PC-3 (cell line): ENCODE measurements around the gene NUP133. TPM values are rescaled to one million over a fixed set of nuclear protein-coding genes. Genes with fewer than 3 reads are reported as not detected.

Source experiments
- ATAC-seq: fragments of 200-7000 bp; cut with Tn5 transposase; 2 replicates; pipeline ENCODE4 v1.9.1; 2020; ENCODE audit warnings: mild to moderate bottlenecking, moderate library complexity
- Bru-seq: library from RNA; stranded (reverse); fragments of 400-500 nt; gene quantifications from one replicate; lab custom pipeline; 2021; lab: Mats Ljungman, UMichigan
- BruChase-seq, 2 experiments: library from RNA; stranded (reverse); fragments of 400-500 nt; gene quantifications; one replicate each; lab custom pipeline; 2021; lab: Mats Ljungman, UMichigan
- BruUV-seq: library from RNA; stranded (reverse); fragments of 400-500 nt; replicated peaks from 2 replicates; lab custom pipeline; 2021; lab: Mats Ljungman, UMichigan
- CTCF ChIA-PET: fragments of 300-600 bp; sonication (Branson Sonifier 250); formaldehyde crosslinking; loops from one replicate; lab custom pipeline; 2022; ENCODE audit warnings: antibody characterized with exemption; lab: Charles Lee
- POLR2A ChIA-PET: fragments of 300-600 bp; sonication (Branson Sonifier 250); formaldehyde crosslinking; loops from one replicate; lab custom pipeline; 2022; ENCODE audit warnings: antibody characterized with exemption; ENCODE audit not compliant: unreplicated experiment; lab: Charles Lee
- DNase-seq: peaks from one replicate; pipeline ENCODE4 v3.0.0-alpha.2; 2015
- H2AFZ ChIP-seq: fragments of 300-600 bp; sonication (generic); 2 replicates; pipeline ENCODE4 v1.6.0; 2016; ENCODE audit warnings: antibody characterized with exemption, low read length
- H3F3A ChIP-seq: fragments of 300-600 bp; sonication (generic); one replicate; pipeline ENCODE4 v1.6.0; 2017; ENCODE audit warnings: antibody characterized with exemption, low read length, control low read depth, mild to moderate bottlenecking; ENCODE audit not compliant: unreplicated experiment
- H3K27ac ChIP-seq: fragments of 300-600 bp; sonication (generic); 2 replicates; pipeline ENCODE4 v1.5.1; 2016; ENCODE audit warnings: mild to moderate bottlenecking, low read length
- H3K27me3 ChIP-seq: fragments of 300-600 bp; sonication (generic); 2 replicates; pipeline ENCODE4 v1.6.1; 2016; ENCODE audit warnings: low read length, mixed read lengths
- H3K36me3 ChIP-seq: fragments of 300-600 bp; sonication (generic); 2 replicates; pipeline ENCODE4 v1.6.1; 2016; ENCODE audit warnings: low read depth, mixed run types, low read length, mixed read lengths
- H3K4me1 ChIP-seq: fragments of 300-600 bp; sonication (generic); 2 replicates; pipeline ENCODE4 v1.5.1; 2016; ENCODE audit warnings: low read length; ENCODE audit not compliant: insufficient read depth
- H3K4me2 ChIP-seq: fragments of 300-600 bp; sonication (generic); 2 replicates; pipeline ENCODE4 v1.6.0; 2016; ENCODE audit warnings: low read length
- H3K4me3 ChIP-seq: fragments of 300-600 bp; sonication (generic); 2 replicates; pipeline ENCODE4 v1.5.1; 2016; ENCODE audit warnings: mild to moderate bottlenecking, low read length, mixed read lengths
- H3K79me2 ChIP-seq: fragments of 300-600 bp; sonication (generic); 2 replicates; pipeline ENCODE4 v1.6.1; 2017; ENCODE audit warnings: low read length, mixed read lengths
- H3K9ac ChIP-seq: fragments of 300-600 bp; sonication (generic); 2 replicates; pipeline ENCODE4 v1.6.0; 2016; ENCODE audit warnings: mild to moderate bottlenecking, low read length
- H3K9me2 ChIP-seq: fragments of 300-600 bp; sonication (generic); replicated peaks from 2 replicates; pipeline ENCODE4 v1.6.1; 2016; ENCODE audit warnings: mixed run types, low read length, mixed read lengths
- H3K9me3 ChIP-seq: fragments of 300-600 bp; sonication (generic); 2 replicates; pipeline ENCODE4 v1.6.1; 2016; ENCODE audit warnings: low read length, mixed read lengths
- H4K20me1 ChIP-seq: fragments of 300-600 bp; sonication (generic); 2 replicates; pipeline ENCODE4 v1.6.1; 2016; ENCODE audit warnings: low read length, mixed read lengths
- EZH2 ChIP-seq: fragments of 300-600 bp; sonication (generic); IDR thresholded peaks from one replicate; pipeline ENCODE4 v1.6.1; 2017; ENCODE audit warnings: antibody characterized with exemption, mild to moderate bottlenecking, low read length; ENCODE audit not compliant: unreplicated experiment
- EZH2phosphoT487 ChIP-seq: fragments of 300-600 bp; sonication (generic); IDR thresholded peaks from 2 replicates; pipeline ENCODE4 v1.6.1; 2018; ENCODE audit warnings: mild to moderate bottlenecking, antibody characterized with exemption, low read length, borderline replicate concordance
- intact Hi-C: fragments of 100-400 bp; cut with micrococcal nuclease; formaldehyde crosslinking; loops from 2 replicates; pipeline ENCODE4 v1.9.0; 2023
- long read RNA-seq: library from polyadenylated mRNA; unstranded; transcript quantifications from one replicate; pipeline ENCODE4 v2.0.0, GENCODE V29; 2021; ENCODE audit not compliant: unreplicated experiment
- total RNA-seq: library from RNA; depleted of rRNA; stranded (reverse); fragments of >200 nt; gene quantifications from 2 replicates; pipeline ENCODE4 v1.2.3, GENCODE V29; 2014; rRNA removed
- TF ChIP-seq, protein P1 (sequence below): fragments of 300-600 bp; sonication (generic); conservative IDR thresholded peaks from 2 replicates; pipeline ENCODE4 v1.5.1; 2017; ENCODE audit warnings: antibody characterized with exemption, low read depth, mild to moderate bottlenecking, low read length

The NUP133 gene
- total RNA-seq (63.6 and 66.5 TPM in 2 replicates), Bru-seq, nascent RNA (percentile 81 among the genes with signal in this experiment), BruChase-seq, experiment 1, labeled RNA remaining after a 6-hour chase (percentile 80 among the genes with signal in this experiment), BruChase-seq, experiment 2, labeled RNA remaining after a 2-hour chase (percentile 82 among the genes with signal in this experiment)
- long read RNA-seq, full-length matches to known transcripts = 88 of 116 reads
- long read RNA-seq, partial matches to known transcripts = 11 of 116 reads
- long read RNA-seq, other reads (novel, unspliced or antisense) = 17 of 116 reads

DNA sequence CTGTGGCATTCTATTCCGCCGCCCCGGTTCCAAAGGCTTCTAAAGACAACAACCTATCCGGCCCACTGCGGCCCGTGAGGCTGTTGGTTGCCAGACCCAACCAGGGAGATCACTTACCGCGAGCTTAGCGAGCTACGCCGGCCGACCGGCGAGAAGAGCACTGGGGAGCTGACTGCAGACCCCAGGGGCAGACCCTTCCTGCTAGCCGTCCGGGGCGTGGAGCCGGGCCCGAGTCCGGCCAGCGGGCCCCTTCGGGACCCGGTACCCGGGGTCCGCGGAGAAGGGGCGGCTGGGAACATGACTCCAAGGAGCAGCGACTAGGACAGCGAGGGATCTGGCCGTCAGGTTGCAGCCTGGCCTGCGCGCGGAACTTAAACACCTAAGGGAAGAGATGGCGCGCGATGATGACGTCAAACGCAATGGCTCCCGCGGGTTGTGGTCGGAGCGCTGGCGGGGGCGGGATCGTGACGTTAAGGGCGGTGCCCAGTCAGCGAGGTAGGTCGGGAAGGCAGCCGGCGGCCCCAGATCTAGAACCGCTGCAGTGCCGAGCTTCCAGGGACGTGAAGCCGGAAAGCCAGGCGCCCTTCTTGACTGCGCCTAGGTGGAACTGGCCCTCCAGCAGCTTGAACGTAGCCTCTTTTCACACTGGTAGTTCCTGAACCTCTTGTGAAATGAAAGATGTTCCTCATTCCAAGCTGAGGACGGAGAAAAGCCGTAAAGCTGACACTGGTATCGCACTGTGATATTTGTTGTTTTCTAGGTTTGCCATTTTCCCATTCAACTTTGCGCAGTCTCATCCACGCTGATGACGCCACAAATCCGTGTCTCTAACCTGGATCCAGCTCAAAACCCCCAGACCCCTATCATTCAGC, at the start of gene NUP133:
Gene NUP133, minus strand, starts transcription at position 391 of the 872 bp plus-strand sequence. Its CDS starts 92 bp downstream, at position 299.
- Histone ChIP-seq H3F3A (no peaks in the 10 kb centered on the region), H3K27me3 (no peaks in the 10 kb centered on the region), H3K9me2 (no peaks in the 10 kb centered on the region), H3K4me3 (peak within 1 kb of the TSS; percentile 84), H3K9ac (peak within 1 kb of the TSS; percentile 92), H3K4me2 (peak within 1 kb of the TSS; percentile 88), H3K79me2 (peaks cover 31% of the 10 kb centered on the region), H4K20me1 (peaks cover 4% of the 10 kb centered on the region; the same call in 1 of the 2 replicates), H2AFZ (peak within 1 kb of the TSS; percentile 79), H3K27ac (peak within 1 kb of the TSS; percentile 61), H3K36me3 (peaks cover 8% of the 10 kb centered on the region; the same call in 1 of the 2 replicates), H3K9me3 (no peaks in the 10 kb centered on the region), H3K4me1 (peaks cover 26% of the 10 kb centered on the region)
- BruUV-seq = TSS peak; percentile 97
- peak; percentile 99 for DNase-seq
- intact Hi-C loops = loop anchor here (1.0 to 5.0 kb wide), 3 partner anchors 51 to 236 kb away; partner anchors contain the start of genes ABCB10, RAB4A, TAF5L and URB2
- POLR2A ChIA-PET = interaction anchor here (1.9 kb wide), 1 partner anchor 51 kb away, joined by 26 read pairs; the partner anchor contains the start of gene ABCB10
- CTCF ChIA-PET = interaction anchor here (0.6 to 1.0 kb wide), 2 partner anchors 26 to 28 kb away, joined by 4 to 7 read pairs; no protein-coding TSS in a partner anchor
- peak; percentile 96 for ATAC-seq
- TF ChIP-seq EZH2 = no peak
- TF ChIP-seq, protein P1, sequence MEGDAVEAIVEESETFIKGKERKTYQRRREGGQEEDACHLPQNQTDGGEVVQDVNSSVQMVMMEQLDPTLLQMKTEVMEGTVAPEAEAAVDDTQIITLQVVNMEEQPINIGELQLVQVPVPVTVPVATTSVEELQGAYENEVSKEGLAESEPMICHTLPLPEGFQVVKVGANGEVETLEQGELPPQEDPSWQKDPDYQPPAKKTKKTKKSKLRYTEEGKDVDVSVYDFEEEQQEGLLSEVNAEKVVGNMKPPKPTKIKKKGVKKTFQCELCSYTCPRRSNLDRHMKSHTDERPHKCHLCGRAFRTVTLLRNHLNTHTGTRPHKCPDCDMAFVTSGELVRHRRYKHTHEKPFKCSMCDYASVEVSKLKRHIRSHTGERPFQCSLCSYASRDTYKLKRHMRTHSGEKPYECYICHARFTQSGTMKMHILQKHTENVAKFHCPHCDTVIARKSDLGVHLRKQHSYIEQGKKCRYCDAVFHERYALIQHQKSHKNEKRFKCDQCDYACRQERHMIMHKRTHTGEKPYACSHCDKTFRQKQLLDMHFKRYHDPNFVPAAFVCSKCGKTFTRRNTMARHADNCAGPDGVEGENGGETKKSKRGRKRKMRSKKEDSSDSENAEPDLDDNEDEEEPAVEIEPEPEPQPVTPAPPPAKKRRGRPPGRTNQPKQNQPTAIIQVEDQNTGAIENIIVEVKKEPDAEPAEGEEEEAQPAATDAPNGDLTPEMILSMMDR = no peak
- no peak for TF ChIP-seq EZH2phosphoT487

DNA sequence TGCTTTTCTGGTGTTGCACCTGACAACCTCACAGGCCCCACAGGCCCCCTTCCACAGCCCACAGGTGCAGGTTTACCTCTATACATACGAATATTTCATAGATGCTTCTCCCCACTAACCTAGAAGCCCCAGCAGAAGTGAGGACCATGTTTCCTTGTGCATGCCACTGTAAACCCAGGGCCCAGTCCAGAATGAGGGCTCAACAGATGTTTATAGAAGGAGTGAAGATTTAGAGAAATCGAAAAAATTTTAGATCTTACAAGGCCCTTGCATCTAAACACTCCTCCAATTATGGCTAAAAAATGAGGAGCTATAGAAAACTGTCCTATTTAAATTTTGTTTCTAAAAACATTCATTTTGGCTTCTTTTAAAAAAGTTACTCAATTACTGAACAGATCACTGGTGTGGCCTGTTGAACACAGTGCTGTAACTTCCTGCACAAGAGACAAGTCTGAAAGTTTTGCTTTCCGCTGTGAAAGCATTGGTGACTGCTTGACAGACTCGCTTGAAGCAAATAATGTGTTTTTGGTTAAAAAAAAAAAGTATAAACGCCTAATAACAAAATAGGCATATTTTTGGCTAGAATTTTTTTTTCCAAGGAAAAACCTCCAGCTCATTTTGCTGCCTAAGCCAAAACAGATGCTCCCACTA, 49.2 kb upstream of the NUP133 start:
- DNase-seq (peak; percentile 32), ATAC-seq (no peak)
- H4K20me1 ChIP-seq = no peaks in the 10 kb centered on the region
- H3K4me3 ChIP-seq = peak overlapping the region; percentile 91
- peak overlapping the region; percentile 79 for H3K9ac ChIP-seq
- peaks cover 53% of the 10 kb centered on the region for H3K79me2 ChIP-seq
- intact Hi-C loops = no loop called here
- H3K4me2 ChIP-seq = peak overlapping the region; percentile 85
- H3K27me3 ChIP-seq = no peaks in the 10 kb centered on the region
- no peaks in the 10 kb centered on the region for H3K36me3 ChIP-seq
- peaks cover 23% of the 10 kb centered on the region for H3K4me1 ChIP-seq
- ChIA-PET POLR2A (no interaction called here), CTCF (no interaction called here)
- H3K9me3 ChIP-seq = no peaks in the 10 kb centered on the region
- TF ChIP-seq, protein P1 = no peak
- TF ChIP-seq EZH2 = no peak
- no peak for TF ChIP-seq EZH2phosphoT487
- no peaks in the 10 kb centered on the region for H3F3A ChIP-seq
- TSS peak; percentile 47 for BruUV-seq
- H3K9me2 ChIP-seq = no peaks in the 10 kb centered on the region
- no peak overlapping the region for H3K27ac ChIP-seq
- H2AFZ ChIP-seq = peak overlapping the region; percentile 93
